ENCODE data around the gene TNFAIP2. TPM values are rescaled to one million over a fixed set of nuclear protein-coding genes. Genes with fewer than 3 reads are reported as not detected.

Gene TNFAIP2
- total and polyA plus RNA-seq, 9 of the 15 experiments (the other 6 are each of a cell fraction or from before 2014, with no cell fraction given): 22.6 to 68.6 (median 44.6) TPM

DNA sequence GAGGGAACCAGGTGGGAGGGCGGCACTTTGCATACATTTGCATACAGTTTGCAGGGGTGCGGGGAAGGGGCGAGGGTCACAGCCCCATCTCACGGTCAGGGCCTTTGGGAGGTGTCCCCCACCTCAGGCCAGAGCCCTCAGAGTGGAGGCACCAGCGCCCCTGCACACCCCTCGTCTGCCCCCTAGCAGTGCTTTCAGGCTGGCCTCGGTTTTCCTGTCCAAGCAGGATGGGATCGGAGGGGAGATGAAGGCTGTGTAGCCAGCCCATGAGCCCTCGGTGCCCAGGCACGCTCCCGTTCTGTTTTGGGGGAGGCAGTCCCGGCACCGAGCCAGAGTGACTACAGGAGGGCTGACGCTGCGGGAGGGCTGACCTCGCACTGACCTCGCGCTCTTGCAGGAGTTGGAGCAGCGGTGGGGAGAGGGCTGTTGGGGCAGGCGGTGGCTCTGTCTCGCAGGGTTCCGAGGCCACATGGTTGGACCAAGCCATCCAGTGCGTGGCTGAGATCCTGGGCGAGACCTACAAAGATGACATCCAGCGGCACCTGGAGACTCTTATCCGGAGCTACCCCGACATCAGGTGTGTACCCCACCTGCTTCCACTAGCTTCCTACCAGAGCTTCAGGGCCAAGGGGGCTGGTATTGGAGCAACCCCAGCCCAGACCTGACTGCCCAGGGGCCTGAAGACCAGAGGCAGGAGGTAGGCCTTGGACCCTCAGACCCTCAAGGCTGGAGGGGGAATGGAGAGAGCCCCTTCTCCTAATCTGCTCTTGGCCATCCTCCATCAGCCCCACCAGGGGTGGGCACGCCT is 15.1 kb upstream of the TNFAIP2 start (continued):
- TF ChIP-seq CBX8 (IDR thresholded peaks at IDR 0.05; ENCODE audit: borderline replicate concordance, extremely low read depth, low read depth, low read length, poor library complexity, severe bottlenecking) (no peak), NR4A1 (CRISPR knock-in tag; IDR thresholded peaks at IDR 0.05) (no peak), NR4A1 (tag; IDR thresholded peaks at IDR 0.05) (0 out of 2 replicates have a peak, but pooled peaks have one; percentile 42), TBP (optimal IDR thresholded peaks at IDR 0.05; ENCODE audit: low read depth, low read length) (peak; percentile 24), PPARD (CRISPR knock-in tag; IDR thresholded peaks at IDR 0.05) (no peak), MTA1 (IDR thresholded peaks at IDR 0.05; ENCODE audit: borderline replicate concordance) (no peak), CAMTA2 (CRISPR knock-in tag; conservative IDR thresholded peaks at IDR 0.05) (no peak), LCOR (CRISPR knock-in tag; IDR thresholded peaks at IDR 0.05) (no peak), SREBF2 (CRISPR knock-in tag; IDR thresholded peaks at IDR 0.05) (no peak), ELF1 (tag; IDR thresholded peaks at IDR 0.05) (no peak), TAF9B (IDR thresholded peaks at IDR 0.05; ENCODE audit: partially characterized antibody) (no peak)
- TF ChIP-seq, protein P1, sequence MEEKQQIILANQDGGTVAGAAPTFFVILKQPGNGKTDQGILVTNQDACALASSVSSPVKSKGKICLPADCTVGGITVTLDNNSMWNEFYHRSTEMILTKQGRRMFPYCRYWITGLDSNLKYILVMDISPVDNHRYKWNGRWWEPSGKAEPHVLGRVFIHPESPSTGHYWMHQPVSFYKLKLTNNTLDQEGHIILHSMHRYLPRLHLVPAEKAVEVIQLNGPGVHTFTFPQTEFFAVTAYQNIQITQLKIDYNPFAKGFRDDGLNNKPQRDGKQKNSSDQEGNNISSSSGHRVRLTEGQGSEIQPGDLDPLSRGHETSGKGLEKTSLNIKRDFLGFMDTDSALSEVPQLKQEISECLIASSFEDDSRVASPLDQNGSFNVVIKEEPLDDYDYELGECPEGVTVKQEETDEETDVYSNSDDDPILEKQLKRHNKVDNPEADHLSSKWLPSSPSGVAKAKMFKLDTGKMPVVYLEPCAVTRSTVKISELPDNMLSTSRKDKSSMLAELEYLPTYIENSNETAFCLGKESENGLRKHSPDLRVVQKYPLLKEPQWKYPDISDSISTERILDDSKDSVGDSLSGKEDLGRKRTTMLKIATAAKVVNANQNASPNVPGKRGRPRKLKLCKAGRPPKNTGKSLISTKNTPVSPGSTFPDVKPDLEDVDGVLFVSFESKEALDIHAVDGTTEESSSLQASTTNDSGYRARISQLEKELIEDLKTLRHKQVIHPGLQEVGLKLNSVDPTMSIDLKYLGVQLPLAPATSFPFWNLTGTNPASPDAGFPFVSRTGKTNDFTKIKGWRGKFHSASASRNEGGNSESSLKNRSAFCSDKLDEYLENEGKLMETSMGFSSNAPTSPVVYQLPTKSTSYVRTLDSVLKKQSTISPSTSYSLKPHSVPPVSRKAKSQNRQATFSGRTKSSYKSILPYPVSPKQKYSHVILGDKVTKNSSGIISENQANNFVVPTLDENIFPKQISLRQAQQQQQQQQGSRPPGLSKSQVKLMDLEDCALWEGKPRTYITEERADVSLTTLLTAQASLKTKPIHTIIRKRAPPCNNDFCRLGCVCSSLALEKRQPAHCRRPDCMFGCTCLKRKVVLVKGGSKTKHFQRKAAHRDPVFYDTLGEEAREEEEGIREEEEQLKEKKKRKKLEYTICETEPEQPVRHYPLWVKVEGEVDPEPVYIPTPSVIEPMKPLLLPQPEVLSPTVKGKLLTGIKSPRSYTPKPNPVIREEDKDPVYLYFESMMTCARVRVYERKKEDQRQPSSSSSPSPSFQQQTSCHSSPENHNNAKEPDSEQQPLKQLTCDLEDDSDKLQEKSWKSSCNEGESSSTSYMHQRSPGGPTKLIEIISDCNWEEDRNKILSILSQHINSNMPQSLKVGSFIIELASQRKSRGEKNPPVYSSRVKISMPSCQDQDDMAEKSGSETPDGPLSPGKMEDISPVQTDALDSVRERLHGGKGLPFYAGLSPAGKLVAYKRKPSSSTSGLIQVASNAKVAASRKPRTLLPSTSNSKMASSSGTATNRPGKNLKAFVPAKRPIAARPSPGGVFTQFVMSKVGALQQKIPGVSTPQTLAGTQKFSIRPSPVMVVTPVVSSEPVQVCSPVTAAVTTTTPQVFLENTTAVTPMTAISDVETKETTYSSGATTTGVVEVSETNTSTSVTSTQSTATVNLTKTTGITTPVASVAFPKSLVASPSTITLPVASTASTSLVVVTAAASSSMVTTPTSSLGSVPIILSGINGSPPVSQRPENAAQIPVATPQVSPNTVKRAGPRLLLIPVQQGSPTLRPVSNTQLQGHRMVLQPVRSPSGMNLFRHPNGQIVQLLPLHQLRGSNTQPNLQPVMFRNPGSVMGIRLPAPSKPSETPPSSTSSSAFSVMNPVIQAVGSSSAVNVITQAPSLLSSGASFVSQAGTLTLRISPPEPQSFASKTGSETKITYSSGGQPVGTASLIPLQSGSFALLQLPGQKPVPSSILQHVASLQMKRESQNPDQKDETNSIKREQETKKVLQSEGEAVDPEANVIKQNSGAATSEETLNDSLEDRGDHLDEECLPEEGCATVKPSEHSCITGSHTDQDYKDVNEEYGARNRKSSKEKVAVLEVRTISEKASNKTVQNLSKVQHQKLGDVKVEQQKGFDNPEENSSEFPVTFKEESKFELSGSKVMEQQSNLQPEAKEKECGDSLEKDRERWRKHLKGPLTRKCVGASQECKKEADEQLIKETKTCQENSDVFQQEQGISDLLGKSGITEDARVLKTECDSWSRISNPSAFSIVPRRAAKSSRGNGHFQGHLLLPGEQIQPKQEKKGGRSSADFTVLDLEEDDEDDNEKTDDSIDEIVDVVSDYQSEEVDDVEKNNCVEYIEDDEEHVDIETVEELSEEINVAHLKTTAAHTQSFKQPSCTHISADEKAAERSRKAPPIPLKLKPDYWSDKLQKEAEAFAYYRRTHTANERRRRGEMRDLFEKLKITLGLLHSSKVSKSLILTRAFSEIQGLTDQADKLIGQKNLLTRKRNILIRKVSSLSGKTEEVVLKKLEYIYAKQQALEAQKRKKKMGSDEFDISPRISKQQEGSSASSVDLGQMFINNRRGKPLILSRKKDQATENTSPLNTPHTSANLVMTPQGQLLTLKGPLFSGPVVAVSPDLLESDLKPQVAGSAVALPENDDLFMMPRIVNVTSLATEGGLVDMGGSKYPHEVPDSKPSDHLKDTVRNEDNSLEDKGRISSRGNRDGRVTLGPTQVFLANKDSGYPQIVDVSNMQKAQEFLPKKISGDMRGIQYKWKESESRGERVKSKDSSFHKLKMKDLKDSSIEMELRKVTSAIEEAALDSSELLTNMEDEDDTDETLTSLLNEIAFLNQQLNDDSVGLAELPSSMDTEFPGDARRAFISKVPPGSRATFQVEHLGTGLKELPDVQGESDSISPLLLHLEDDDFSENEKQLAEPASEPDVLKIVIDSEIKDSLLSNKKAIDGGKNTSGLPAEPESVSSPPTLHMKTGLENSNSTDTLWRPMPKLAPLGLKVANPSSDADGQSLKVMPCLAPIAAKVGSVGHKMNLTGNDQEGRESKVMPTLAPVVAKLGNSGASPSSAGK (IDR thresholded peaks at IDR 0.05): peak; percentile 85
- TF ChIP-seq, protein P2, sequence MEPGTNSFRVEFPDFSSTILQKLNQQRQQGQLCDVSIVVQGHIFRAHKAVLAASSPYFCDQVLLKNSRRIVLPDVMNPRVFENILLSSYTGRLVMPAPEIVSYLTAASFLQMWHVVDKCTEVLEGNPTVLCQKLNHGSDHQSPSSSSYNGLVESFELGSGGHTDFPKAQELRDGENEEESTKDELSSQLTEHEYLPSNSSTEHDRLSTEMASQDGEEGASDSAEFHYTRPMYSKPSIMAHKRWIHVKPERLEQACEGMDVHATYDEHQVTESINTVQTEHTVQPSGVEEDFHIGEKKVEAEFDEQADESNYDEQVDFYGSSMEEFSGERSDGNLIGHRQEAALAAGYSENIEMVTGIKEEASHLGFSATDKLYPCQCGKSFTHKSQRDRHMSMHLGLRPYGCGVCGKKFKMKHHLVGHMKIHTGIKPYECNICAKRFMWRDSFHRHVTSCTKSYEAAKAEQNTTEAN (CRISPR knock-in tag; IDR thresholded peaks at IDR 0.05): no peak

Measured in K562 (cell line).